NCI-H748 (cell line): ENCODE results near the gene USP43.
"Not testable (repeated sequence)": the region's sequence is repeated elsewhere in the genome, so short reads cannot be mapped to it uniquely, and the experiment has no call there.

Source experiments
- DNase-seq: peaks from one replicate; lab custom pipeline; 2025; ENCODE audit not compliant: unreplicated experiment; lab: John Stamatoyannopoulos, UW

The USP43 gene, protein sequence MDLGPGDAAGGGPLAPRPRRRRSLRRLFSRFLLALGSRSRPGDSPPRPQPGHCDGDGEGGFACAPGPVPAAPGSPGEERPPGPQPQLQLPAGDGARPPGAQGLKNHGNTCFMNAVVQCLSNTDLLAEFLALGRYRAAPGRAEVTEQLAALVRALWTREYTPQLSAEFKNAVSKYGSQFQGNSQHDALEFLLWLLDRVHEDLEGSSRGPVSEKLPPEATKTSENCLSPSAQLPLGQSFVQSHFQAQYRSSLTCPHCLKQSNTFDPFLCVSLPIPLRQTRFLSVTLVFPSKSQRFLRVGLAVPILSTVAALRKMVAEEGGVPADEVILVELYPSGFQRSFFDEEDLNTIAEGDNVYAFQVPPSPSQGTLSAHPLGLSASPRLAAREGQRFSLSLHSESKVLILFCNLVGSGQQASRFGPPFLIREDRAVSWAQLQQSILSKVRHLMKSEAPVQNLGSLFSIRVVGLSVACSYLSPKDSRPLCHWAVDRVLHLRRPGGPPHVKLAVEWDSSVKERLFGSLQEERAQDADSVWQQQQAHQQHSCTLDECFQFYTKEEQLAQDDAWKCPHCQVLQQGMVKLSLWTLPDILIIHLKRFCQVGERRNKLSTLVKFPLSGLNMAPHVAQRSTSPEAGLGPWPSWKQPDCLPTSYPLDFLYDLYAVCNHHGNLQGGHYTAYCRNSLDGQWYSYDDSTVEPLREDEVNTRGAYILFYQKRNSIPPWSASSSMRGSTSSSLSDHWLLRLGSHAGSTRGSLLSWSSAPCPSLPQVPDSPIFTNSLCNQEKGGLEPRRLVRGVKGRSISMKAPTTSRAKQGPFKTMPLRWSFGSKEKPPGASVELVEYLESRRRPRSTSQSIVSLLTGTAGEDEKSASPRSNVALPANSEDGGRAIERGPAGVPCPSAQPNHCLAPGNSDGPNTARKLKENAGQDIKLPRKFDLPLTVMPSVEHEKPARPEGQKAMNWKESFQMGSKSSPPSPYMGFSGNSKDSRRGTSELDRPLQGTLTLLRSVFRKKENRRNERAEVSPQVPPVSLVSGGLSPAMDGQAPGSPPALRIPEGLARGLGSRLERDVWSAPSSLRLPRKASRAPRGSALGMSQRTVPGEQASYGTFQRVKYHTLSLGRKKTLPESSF

DNA sequence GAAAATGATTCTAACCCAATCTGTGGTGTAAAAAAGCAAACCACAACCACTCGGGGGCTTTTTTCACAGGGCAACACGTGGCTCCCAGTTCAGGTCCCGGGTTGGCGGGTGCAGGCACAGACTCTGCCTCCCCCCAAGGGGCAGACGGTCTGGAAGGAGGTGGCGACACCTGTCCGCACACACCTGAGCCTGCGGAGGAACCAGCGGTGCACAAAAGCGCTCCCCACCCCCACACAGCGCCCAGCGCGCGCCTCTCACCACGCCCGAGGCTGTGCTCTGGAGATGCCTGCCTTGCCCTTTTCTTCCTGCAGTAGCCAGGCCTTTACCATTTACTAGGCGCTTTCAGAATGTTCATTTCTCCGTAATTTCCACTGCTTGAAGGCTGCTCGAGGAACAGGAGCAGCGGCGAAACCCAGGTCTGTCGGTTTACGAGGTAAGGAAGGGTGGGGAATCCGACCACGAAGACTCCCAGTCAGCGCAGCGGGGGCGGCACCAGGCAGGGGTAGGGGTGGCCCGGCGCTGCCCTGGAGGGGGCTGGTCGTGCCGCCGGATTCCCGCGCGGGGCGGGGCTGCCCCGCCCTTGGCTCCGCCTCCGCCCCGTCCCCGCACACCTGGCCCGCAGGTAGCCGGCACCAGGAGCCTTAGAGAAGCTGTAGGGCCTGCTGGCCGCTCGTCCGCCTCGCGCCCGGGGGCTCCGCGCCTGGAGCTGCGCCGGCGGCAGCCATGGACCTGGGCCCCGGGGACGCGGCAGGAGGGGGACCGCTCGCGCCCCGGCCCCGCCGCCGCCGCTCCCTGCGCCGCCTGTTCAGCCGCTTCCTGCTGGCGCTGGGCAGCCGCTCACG lies at the start of gene USP43:
Gene USP43 (plus strand): TSS at position 608 of the 842 bp plus-strand sequence. CDS start 116 bp downstream, at position 724.
- peak; percentile 92 for DNase-seq

DNA sequence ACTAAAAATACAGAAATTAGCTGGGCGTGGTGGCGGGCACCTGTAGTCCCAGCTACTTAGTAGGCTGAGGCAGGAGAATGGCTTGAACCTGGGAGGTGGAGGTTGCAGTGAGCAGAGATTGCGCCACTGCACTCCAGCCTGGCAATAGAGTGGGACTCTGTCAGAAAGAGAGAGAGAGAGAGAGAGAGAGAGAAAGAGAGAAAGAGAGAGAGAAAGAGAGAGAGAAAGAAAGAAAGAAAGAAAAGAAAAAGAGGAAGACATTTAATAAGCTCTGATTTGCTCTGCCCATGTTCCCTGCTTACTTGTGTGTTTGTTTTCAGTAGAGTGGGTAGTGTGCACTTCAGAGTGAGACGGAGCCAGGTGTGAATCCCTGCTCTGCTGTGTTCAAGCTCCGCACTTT lies 47.7 kb upstream of the USP43 start:
- not testable (repeated sequence) for DNase-seq

DNA sequence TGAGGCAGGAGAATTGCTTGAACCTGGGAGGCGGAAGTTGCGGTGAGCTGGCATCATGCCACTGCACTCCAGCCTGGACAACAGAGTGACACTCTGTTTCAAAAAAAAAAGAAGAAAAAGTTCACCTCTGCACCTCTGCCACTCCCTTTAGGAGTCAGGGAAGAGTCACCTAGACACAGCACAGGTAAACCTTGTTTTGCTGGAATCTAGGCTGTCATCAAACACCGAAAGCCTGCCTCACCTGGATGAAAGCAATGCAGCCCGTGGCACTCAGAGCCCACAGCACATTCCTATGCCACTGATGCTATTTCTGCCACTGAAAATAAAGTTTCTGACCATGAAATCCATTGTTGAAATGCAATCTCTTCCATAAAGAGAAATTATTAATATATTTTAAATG lies 46.7 kb upstream of the USP43 start:
- DNase-seq = no peak

DNA sequence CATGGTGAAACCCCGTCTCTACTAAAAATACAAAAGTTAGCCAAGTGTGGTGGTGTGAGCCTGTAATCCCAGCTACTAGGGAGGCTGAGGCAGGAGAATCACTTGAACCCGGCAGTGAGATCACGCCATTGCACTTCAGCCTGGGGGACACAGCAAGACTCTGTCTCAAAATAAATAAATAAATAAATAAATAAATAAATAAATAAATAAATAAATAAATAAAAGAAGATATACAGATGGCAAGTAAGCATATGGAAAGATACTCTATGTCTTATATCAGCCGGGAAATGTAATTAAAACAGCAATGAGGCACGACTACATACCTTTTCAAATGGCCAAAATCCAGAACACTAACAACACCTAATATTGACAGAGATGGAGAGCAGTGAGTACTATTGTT lies 40.7 kb upstream of the USP43 start:
- not testable (repeated sequence) for DNase-seq

DNA sequence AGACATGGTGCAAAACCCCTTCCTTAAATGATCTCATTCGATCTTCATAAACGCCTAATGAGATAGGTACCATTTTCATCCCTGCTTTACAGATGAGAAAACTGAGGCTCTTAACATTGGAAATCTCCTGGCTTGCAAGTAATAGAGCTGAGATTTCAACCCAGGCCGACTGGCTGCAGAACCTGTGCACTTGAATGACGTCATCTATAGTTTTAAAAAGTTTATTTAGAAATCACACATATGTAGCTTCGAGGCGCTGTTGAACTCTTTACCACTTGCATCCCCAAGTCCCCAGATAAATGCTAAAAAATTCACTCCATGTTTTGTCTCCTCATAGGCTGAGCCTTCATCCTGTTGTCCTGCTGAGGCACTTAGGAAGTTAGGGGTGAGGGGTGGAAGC lies 38.9 kb upstream of the USP43 start:
- DNase-seq = no peak

DNA sequence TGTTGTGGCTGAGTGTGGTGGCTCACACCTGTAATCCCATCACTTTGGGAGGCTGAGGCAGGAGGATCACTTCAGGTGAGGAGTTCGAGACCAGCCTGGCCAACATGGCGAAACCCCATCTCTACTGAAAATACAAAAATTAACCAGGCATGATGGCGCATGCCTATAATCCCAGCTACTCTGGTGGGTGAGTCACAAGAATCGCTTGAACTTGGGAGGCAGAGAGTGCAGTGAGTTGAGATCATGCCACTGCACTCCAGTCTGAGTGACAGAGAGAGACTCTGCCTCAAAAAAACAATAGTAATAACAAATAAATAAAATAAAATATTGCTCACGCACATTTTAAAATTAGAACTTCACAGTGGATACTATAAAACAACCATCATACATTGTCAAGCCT lies 38.3 kb upstream of the USP43 start:
- DNase-seq = not testable (repeated sequence)

DNA sequence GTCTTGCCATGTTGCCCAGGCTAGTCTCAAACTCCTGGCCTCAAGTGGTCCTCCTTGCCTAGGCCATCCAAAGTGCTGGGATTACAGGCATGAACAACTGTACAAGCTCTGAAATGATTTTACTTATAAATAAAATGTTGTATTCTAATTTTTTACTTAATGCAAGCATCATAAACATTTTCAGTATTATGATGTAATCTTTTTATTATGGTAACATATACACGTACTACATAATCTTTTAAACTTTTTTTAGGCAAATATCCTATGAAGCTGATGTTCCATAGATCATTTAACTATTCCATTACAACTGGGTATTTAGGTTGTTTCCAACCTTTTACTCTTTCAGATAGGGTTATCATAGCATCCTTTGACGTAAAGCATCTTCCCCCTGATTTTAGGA lies 33.8 kb upstream of the USP43 start:
- DNase-seq = no peak

DNA sequence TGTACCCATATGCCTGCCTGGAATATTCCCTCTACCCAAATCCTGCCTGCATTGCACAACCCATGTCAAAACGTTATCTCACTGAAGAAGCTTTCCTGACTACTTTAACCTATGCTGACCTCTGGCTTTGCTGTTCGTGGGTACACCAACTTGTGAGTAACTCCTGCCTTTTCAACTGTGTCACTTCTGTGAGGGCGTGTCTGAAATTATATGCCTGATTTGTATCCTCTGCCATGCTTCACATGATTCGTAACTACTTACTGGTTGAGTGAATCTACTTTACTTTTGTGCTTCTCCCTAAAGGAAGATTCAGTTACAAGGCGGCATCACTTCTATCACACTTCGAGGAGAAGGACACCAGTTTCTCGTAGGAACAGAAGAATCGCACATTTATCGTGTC lies 33.3 kb upstream of the USP43 start:
- DNase-seq = no peak

DNA sequence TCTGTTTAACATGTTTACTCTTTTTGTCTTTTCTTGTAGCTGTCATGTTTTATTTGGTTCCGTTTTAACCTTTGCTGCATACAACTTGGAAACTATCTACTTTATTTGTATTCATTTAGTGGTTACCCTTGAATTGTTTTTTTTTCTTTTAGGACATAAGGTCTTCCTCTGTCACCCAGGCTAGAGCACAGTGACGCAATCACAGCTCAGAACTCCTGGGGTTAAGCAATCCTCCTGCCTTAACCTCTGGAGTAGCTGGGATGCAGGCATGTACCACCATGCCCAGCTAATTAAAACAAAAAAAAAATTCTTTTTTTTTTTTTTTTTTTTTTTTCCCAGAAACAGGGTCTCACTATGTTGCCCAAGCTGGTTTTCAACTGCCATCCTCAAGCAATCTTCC lies 29.8 kb upstream of the USP43 start:
- DNase-seq = no peak

DNA sequence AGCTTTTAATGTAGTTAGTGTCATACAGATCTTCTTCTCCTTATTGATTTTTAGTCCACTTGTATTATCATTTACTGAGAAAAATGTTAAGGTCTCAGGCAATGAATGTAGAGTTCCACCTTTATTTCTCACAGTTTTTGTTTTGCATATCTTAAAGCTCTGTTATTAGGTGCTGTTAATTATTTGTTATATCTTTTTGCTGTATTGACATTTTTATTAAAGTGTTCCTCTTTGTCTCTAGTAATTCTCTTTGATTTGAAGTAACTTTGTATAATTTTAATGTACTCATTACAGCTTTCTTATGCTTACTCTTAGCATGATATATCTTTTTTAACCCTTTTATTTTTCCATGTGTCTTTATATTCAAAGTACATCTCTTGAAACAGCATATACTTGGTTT lies 22.4 kb upstream of the USP43 start:
- no peak for DNase-seq

DNA sequence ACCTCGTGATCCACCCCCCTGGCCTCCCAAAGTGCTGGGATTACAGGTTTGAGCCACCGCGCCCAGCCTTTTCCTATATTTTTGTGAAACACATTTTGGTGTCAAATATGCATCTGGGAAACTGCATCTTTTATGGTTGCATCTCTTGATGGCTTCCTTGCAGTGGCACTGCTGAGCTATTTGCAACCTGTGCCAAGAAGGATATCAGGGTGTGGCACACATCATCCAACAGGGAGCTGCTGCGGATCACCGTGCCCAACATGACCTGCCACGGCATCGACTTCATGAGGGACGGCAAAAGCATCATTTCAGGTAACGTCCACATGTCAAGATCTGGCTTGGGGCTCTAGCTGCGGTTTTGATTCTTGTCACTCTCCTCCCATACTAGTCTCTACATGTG lies 16.8 kb upstream of the USP43 start:
- DNase-seq = peak; percentile 51

DNA sequence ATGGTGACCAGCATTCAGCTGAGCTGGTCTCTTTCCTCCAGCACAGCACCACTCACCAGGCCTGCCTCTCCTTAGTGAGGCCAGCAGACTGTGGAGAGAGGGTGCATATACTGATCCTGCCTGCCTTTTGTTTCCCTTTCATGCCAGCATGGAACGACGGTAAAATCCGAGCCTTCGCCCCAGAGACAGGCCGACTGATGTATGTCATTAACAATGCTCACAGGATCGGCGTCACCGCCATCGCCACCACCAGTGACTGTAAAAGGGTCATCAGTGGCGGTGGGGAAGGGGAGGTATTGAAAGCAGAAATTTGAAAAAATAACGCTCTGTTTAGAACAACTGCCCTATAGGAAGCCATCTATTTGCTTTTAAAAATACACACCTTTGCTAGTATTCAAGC lies 12.6 kb upstream of the USP43 start:
- DNase-seq = no peak

DNA sequence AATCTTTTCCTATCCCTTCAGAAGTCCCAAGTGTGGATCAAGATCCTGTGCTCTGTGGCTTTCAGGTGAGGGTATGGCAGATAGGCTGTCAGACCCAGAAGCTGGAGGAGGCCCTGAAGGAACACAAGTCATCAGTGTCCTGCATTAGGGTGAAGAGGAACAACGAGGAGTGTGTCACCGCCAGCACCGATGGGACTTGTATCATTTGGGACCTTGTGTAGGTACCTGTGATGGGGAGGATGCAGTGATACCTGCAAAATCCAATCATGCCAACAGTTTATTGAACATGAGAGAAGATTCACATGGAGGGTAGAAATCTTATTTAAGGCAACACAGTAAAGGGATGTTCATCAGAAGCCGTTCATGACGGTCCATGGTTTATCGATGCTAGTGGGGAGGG lies 10.0 kb upstream of the USP43 start:
- DNase-seq = no peak

DNA sequence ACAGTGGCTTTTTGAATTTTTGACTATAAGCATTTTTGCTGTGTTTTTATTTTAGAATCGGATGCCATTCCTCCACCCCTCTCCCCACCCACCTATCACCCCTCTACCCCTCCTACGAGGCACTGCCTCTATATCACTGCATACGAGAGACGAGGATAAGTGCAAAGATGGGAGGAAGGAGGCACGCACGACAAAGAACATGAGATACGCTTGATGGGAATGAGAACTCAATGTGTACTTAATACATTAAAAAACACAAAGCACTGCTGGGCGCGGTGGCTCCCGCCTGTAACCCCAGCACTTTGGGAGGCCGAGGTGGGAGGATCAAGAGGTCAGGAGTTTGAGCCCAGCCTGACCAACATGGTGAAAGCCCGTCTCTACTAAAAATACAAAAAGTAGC lies 8.8 kb upstream of the USP43 start:
- DNase-seq = no peak

DNA sequence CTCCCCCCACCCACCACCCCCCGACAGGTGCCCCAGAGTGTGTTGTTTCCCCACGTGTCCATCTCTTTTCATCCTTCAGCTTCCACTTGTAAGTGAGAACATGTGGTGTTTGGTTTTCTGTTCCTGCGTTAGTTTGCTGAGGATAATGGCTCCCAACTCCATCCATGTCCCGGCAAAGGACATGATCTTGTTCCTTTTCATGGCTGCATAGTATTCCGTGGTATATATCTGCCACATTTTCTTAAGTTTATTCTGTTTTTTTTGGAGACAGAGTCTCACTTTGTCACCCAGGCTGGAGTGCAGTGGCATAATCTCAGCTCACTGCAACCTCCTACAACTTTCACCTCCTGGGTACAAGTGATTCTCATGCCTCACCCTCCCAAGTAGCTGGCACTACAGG lies 4.9 kb upstream of the USP43 start:
- not testable (repeated sequence) for DNase-seq

DNA sequence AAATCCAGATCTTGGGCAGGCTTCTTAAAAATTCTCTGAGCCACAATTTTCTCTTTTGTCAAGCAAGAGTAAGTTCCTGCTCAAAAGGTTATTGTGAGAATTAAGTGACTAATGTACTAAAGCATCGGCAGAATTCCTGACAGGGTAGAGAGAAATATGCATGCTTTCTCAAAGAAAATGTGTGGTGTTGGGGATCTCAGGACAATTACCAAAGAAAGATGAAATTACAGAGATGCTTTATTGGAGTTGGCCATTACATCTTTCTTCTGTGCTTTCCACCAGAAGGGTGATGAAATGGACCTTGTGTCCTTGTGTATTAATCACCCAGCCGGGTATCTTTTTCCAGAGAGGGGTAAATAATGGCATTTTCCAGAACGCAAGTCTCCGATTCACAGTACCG lies 1.7 kb upstream of the USP43 start:
- no peak for DNase-seq

DNA sequence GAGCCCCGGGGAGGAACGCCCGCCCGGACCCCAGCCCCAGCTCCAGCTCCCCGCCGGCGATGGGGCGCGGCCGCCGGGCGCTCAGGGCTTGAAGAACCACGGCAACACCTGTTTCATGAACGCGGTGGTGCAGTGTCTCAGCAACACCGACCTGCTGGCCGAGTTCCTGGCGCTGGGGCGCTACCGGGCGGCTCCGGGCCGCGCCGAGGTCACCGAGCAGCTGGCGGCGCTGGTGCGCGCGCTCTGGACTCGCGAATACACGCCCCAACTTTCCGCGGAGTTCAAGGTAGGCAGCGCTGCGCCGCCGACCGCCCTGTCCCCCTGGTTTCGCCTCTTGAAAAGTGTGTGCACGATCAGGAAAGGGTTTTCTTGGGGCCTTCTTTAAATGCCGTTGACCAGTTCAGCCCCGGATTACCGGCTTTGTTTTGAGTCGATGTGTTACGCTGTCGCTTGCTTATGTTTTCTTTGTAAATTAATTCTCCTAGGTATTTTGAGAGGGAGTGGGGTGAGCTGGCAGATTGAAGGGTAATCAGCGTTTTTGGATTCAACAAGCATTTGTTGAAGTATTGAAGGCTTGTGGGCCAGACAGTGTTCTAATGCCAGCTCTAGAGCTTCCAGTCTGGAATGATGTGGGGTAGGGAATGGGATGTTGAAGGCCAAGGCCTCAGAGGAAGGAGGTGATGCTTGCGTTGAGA lies 681 bp downstream of the USP43 start:
- peak; percentile 88 for DNase-seq

DNA sequence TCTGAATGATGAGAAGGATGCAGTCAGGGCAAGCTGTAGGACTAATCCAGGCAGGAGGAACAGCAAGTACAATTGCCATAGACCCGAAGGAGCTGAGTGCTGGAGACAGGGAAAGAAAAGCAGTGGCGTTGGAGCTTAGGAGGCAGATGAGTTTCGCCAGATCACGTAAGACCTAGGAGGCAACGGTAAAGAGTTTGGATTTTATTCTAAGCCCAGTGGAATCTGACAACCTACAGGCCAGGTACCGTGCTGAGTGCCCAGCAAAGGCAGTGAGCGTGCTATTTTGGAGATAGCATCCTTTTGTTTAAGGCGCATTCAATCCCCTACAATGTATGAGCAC lies 1.2 kb downstream of the USP43 start:
- DNase-seq = peak; percentile 53

DNA sequence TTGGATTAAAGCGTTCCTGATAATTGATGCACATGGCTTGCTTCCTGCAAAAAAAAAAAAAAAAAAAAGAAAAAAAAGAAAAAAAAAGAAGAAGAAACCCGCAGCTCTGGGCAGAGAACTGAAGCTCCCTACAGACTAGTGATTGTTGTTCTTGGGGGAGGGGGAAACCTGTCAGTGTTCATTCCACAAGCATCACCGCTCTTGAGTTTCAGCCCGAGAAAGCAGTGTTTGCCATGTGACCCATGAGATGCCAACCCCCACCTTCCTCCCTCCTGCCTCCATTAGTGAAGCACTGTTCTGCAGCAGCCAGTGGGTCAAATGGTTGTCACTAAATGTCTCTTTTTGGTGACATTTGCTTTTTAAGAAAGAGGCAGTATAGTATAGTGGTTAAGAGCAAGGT lies 1.7 kb downstream of the USP43 start:
- peak; percentile 50 for DNase-seq

DNA sequence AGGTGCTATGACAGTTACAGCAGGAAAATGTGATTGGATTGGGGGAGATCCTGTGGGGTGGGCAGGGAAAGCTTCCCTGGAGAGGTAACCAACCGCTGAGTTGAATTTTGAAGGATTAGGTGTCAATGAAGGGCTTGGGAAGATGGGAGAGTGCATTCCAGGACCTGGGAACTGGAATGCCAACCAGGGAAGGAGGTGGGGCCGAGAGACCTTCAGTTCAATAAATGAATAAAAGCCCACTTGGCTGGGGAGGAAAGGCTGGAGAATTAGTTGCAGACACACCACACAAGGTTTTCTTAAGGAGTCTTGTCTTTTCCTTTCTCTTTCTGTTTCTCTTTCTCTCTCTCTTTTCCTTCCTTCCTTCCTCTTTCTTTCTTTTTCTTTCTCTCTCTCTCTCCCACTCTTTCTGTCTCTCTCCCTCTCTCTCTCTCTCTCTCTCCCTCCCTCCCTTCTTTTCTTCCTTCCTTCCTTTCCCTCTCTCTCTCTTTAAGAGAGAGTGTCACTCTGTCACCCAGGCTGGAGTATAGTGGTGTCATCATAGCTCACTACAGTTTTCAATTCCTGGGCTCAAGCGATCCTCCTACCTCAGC lies 3.3 kb downstream of the USP43 start:
- no peak for DNase-seq
